ENCODE results near the gene GKAP1. TPM values are rescaled to one million over a fixed set of nuclear protein-coding genes. Genes with fewer than 3 reads are reported as not detected.

GKAP1 gene
- total RNA-seq, 1 donor from 2014 or later, result 33.4 TPM

DNA sequence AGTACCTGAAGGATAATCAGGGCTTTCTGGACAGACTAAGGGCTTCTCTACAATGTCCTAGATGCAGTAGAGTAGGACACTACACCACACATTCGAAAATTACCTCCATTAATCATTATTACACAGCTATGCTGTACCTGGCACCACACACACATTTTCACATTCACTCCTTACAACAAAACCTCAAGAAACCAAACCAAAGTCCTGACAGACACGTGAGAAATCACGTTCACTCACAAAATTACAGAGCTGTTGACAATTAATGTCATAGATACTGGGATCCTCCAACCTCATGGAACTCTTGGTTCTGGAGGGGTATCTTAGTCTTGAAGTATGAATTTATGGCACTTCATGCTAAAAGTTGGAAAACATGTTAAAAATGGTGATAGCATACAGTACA is 126.1 kb downstream of the GKAP1 start:
- Mint-ChIP-seq H3K27ac (no peak overlapping the region), H3K27me3 (ENCODE audit: insufficient read depth, low read depth) (no peaks in the 10 kb centered on the region), H3K9me3 (no peaks in the 10 kb centered on the region), H3K4me3 (no peak overlapping the region), H3K4me1 (no peaks in the 10 kb centered on the region), H3K36me3 (peaks cover 8% of the 10 kb centered on the region)
- H3K9me3 ChIP-seq (ENCODE audit: low read depth), result no peaks in the 10 kb centered on the region
- H3K4me2 ChIP-seq, result no peak overlapping the region
- H3F3A ChIP-seq (ENCODE audit: low read depth), result no peaks in the 10 kb centered on the region
- H3K79me2 ChIP-seq (ENCODE audit: low read depth), result peaks cover 100% of the 10 kb centered on the region
- H3K4me1 ChIP-seq, result no peaks in the 10 kb centered on the region
- TF ChIP-seq EZH2 (IDR thresholded peaks at IDR 0.05), result no peak
- TF ChIP-seq CTCF (IDR thresholded peaks at IDR 0.05), result no peak
- TF ChIP-seq EZH2phosphoT487 (IDR thresholded peaks at IDR 0.05), result no peak
- H3K9ac ChIP-seq, result no peak overlapping the region
- H3K27me3 ChIP-seq, result no peaks in the 10 kb centered on the region
- no peak for DNase-seq (ENCODE audit: low spot score)
- no peak overlapping the region for H3K27ac ChIP-seq
- H3K4me3 ChIP-seq, result no peak overlapping the region
- no peaks in the 10 kb centered on the region for H3K36me3 ChIP-seq
- no peak overlapping the region for H2AFZ ChIP-seq (replicated peaks)
- H4K20me1 ChIP-seq (ENCODE audit: low read depth), result peaks cover 88% of the 10 kb centered on the region

Other genes with a start within 250 kb of the GKAP1 start
- 3.0 and 9.0 TPM in 2 replicates for gene IDNK, start 194.6 kb downstream of the GKAP1 start, total RNA-seq (ENCODE audit: low replicate concordance)
- gene UBQLN1, start 109.8 kb downstream of the GKAP1 start, total RNA-seq (ENCODE audit: low replicate concordance), result 130 and 143 TPM in 2 replicates
- gene KIF27, start 103.7 kb upstream of the GKAP1 start, total RNA-seq (ENCODE audit: low replicate concordance), result 13.0 and 16.4 TPM in 2 replicates
- 1,112 and 1,406 TPM in 2 replicates for gene HNRNPK, start 162.4 kb upstream of the GKAP1 start, total RNA-seq (ENCODE audit: low replicate concordance)
- gene RMI1, start 163.0 kb upstream of the GKAP1 start, total RNA-seq (ENCODE audit: low replicate concordance), result 22.9 and 35.7 TPM in 2 replicates